AG04450 (cell line): ENCODE data around the gene ZC3H18. TPM values are rescaled to one million over a fixed set of nuclear protein-coding genes. Genes with fewer than 3 reads are reported as not detected.

Source experiments
- CTCF ChIA-PET: fragments of 300-600, 350-600 bp; formaldehyde crosslinking; extraction: SDS; loops from one replicate; lab custom pipeline; 2022; ENCODE audit warnings: antibody characterized with exemption, inconsistent platforms; lab: Charles Lee
- POLR2A ChIA-PET: fragments of 350-600 bp; formaldehyde crosslinking; extraction: SDS; loops from one replicate; lab custom pipeline; 2021; ENCODE audit warnings: antibody characterized with exemption, inconsistent platforms; lab: Yijun Ruan, JAX
- DNase-seq: peaks from one replicate; pipeline ENCODE4 v3.0.0-alpha.2; 2011; ENCODE audit warnings: low read depth, low spot score
- H3K27ac ChIP-seq: one replicate; pipeline ENCODE4 v1.5.1; 2012; ENCODE audit warnings: low read depth, low read length, control low read depth
- H3K27me3 ChIP-seq: one replicate; pipeline ENCODE4 v1.6.0; 2012; ENCODE audit warnings: low read length; ENCODE audit not compliant: control insufficient read depth, insufficient read depth
- H3K4me3 ChIP-seq: 2 replicates; pipeline ENCODE4 v1.5.1; 2011; ENCODE audit warnings: mild to moderate bottlenecking, low read depth, low read length, control low read depth
- H3K9me3 ChIP-seq: 2 replicates; pipeline ENCODE4 v1.5.1; 2012; ENCODE audit warnings: low read length; ENCODE audit not compliant: control insufficient read depth, insufficient read depth
- CTCF ChIP-seq: IDR thresholded peaks from 2 replicates; pipeline ENCODE4 v1.5.1; 2011; ENCODE audit warnings: low read depth, low read length, control low read depth, inconsistent platforms
- polyA plus RNA-seq: library from polyadenylated mRNA; depleted of rRNA; stranded (reverse); fragments of >200 nt; gene quantifications from 2 replicates; pipeline ENCODE4 v1.2.3, GENCODE V29; 2011

The ZC3H18 gene
- polyA plus RNA-seq, 1 experiment = 10.1 TPM

- peaks cover 16% of the 10 kb centered on the region for H3K27me3 ChIP-seq
- ChIA-PET POLR2A (interaction anchor here (0.6 to 1.2 kb wide), 3 partner anchors 9 to 176 kb away, joined by 3 to 5 read pairs (median 3); partner anchors contain the start of gene ZC3H18), CTCF (no interaction called here)
- H3K27ac ChIP-seq = no peak overlapping the region
- H3K4me3 ChIP-seq = no peak overlapping the region
- no peak for DNase-seq
- no peak for TF ChIP-seq CTCF
- peaks cover 11% of the 10 kb centered on the region for H3K9me3 ChIP-seq
These were observed 9.3 kb upstream of the ZC3H18 start for GRCh38 chr16:88560714-88561484.

GRCh38 chr16:88561485-88562359 is 8.5 kb upstream of the ZC3H18 start:
- peaks cover 9% of the 10 kb centered on the region for H3K27me3 ChIP-seq
- POLR2A ChIA-PET = interaction anchor here (0.6 kb wide), 1 partner anchor 593 kb away, joined by 5 read pairs; no protein-coding TSS in a partner anchor
- CTCF ChIA-PET = interaction anchor here (0.7 to 1.3 kb wide), 3 partner anchors 106 to 783 kb away, joined by 3 to 4 read pairs (median 3); no protein-coding TSS in a partner anchor
- TF ChIP-seq CTCF = peak; percentile 71
- peak overlapping the region; percentile 47 for H3K4me3 ChIP-seq
- peaks cover 3% of the 10 kb centered on the region for H3K9me3 ChIP-seq
- DNase-seq = peak; percentile 13
- no peak overlapping the region for H3K27ac ChIP-seq

GRCh38 chr16:88566158-88566557 is 4.0 kb upstream of the ZC3H18 start:
- CTCF ChIA-PET = interaction anchor here (0.6 kb wide), 1 partner anchor 21 kb away, joined by 4 read pairs; no protein-coding TSS in a partner anchor
- no peaks in the 10 kb centered on the region for H3K27me3 ChIP-seq
- H3K9me3 ChIP-seq = no peaks in the 10 kb centered on the region; the same call in 1 of the 2 replicates
- no peak for TF ChIP-seq CTCF
- POLR2A ChIA-PET = no interaction called here
- H3K27ac ChIP-seq = no peak overlapping the region
- peak; percentile 15 for DNase-seq
- H3K4me3 ChIP-seq = no peak overlapping the region

- no peak overlapping the region for H3K27ac ChIP-seq
These were observed 1.2 kb upstream of the ZC3H18 start for GRCh38 chr16:88568710-88569613.

More at GRCh38 chr16:88568710-88569613, 1.2 kb upstream of the ZC3H18 start:
- POLR2A ChIA-PET = no interaction called here
- DNase-seq = no peak
- Histone ChIP-seq H3K4me3 (peak overlapping the region; percentile 73), H3K27me3 (no peaks in the 10 kb centered on the region), H3K9me3 (no peaks in the 10 kb centered on the region; the same call in 1 of the 2 replicates)
- no peak for TF ChIP-seq CTCF
- CTCF ChIA-PET = no interaction called here
